Stimulated activated CD4-positive, alpha-beta T cell treated with anti-CD3 and anti-CD28 coated beads, TNF-alpha, amount 100 ng/mL, for 1 hour (primary cell): ENCODE measurements around the gene BNIP5.

Experiments
- DNase-seq, 3 donors: peaks; one replicate each; pipeline ENCODE4 v3.0.0-alpha.2; 2020; ENCODE audit warnings: low read depth in 3 of 3, low spot score in 1 of 3

Gene BNIP5

DNA sequence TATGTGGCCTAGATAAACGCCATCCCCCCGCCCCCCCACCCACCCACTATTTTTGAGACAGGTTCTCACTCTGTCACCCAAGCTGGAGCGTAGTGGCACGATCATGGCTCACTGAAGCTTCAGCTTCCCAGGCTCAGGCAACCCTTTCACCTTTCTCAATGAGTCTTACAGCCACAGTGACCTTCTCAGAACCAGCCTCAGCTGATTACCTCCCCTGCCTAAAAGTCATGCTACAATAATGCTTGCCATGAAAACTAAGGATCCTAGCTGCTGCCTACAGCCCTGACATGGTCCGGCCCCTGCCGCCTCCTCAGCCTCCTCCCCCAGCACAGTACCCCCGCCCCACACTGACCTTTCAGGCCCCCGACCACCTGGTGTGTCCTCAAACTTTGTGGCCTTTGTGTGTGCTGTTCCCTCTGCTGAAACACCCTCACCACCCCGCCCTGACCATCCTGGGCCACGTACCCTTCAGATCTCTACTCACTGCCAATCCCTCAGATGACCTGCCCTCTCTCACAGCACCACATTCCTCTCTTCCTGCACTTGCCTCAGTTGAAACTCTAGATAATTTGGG, 35.5 kb downstream of the BNIP5 start:
- DNase-seq = no peak

DNA sequence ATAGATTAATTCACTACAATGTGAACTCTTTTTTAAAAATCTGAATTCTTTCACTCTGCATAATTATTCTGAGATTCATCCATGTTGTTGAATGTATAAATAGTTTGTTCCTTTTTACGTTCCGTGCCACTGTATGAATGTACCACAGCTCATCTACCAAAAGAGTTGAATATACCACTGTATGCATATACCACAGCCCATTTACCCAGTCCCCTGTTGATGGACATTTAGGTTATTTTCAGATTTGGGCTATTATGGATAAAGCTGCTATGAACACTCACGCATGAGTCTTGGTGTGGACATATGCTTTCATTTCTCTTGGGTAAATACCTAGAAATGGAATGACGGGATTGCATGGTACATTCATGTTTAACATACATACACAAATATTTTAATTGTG, 38.7 kb downstream of the BNIP5 start:
- DNase-seq = no peak

DNA sequence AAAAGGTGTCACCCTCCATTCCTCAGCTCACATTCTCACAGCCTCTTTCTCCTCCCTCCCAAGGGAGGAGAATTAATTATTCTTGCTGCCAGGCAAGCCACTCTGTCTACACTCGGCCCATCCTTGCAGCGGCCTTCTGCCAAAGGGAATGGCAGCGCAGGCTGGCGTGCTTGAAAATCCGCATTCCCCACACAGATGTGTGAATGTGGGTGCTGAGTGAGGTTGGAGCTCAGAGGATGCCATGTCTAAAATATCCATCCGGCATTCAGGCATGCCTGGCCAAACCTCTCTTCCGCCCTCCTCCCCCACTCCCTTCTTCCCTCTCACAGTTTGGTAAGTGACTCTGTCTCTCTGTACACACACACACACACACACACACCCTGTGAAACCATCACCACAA, 39.2 kb downstream of the BNIP5 start:
- DNase-seq = no peak

DNA sequence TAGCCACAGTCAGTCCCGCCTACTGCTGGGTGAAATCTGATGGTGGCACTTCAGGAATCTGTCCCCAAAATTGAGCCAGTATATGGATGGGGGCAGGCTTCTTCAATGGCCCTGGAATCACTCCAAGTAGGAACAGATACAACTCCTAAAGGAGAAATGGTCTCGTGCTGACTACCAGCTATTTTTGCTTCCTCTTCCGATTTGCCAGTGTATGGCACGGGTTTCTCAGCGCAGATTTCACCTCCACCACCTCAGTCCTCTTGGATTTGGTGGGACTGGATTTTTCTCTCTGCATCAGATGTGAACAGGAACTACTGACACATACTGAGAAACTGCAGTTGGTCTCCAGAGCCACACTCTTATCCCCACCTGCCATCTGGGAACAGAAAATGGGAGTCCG, 39.6 kb downstream of the BNIP5 start:
- no peak for DNase-seq

DNA sequence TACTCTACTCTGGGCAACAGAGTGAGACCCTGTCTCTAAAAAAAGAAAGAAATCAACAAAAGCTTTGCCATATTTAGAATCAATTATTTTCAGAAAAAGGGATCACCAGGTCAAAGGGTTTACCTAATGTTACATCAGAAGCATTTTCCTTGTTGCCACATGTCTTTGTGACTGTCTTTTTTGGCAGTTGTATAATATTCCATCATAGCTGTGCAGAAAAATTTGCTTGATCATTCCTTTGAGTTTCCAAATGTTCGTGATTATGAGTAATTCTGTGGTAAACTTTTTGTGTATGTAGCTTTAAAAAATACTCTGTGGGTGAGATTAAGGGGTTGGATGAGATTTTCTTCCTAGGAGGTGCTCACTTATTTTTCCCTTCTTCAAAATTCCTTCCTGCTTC, 40.4 kb downstream of the BNIP5 start:
- no peak for DNase-seq

DNA sequence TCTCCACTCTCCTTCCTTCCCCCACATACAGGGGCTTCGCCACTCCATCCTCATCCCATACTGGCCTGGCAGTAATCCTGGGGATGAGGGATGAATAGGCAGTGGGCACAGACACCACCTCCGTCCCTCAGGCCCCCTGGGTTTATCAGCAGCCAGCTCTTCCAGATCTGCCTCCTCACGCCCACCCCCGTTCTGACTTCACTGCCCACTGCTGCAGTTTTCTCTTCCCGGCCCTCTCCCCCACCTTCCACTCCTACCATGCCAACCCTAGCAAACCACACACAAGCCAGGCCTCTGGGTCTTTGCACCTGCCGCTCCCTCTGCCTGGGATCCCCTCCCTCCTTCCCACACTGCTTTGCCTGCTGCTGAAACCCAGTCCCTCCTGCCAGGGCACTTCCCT, 44.5 kb downstream of the BNIP5 start:
- DNase-seq = no peak

DNA sequence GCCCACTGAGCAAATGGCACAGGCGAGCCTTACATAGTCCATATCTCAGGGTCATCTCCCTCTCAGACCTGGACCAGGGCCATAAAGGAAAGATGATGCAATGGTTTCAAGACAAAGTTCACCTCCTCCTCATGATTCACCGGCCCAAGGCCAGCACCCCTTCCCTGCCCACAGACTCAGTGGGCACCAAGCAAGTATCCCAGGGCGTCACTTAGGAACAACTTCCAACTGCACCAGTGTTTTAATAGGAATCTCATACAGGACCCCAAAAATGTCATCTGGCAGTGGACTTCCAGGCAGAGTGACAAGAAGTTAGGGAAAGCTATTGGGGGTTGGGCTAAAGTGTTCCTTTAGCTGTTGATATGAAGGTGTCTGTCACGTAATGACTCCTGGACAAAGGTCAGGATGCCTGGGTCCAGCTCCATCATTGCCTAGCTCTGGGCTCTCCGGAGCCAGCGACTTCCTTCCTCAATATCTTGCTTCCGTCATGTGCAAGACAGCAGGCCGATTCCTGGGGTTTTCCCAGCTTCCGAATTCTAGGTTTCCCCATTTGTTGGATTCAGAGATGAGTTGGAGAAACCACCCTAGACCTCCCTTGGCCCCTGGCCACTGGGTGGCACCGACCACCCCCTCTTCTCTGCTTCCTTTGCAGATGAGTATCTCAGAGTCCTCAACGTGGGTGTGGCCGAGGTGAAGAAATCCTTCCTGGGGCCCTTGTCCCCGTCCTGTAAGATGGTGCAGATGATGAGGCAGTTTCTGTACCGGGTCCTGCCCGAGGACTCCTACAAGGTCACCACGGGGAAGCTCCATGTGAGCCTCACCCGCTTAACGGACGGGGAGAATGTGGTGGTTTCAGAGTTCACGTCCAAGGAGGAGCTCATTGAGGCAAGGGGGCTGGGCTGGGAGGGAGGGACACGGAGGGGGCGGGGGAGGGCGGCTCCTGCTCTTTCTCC, 45.7 kb downstream of the BNIP5 start:
- no peak for DNase-seq

DNA sequence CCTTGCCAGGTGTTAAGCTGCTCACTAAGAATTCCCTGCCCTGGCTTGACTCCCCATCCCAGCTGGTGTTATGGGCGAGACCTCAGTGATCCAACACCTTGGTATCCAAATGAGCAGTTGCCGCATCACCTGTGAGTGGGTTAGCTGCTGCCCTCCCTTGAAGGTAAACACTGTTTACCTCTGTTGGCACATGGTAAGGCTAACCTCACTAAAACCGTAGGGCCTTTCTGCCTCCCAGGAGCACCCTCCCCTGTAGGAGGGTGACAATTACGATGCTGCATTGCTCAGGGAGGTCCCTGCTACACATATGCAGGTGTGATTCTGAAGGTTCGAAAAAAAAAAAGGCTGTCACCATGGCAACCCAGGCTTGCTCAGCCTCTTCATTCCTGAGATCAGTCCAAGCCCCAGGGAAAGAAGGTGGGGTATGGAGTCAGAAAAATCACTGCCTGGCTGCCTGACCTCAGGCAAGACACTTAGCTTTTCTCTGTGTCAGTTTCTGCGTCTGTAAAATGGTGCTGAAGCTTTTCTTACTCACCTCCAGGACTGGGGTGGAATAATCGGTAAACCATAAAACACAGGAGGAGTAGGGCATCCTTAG, 47.3 kb downstream of the BNIP5 start:
- no peak for DNase-seq

DNA sequence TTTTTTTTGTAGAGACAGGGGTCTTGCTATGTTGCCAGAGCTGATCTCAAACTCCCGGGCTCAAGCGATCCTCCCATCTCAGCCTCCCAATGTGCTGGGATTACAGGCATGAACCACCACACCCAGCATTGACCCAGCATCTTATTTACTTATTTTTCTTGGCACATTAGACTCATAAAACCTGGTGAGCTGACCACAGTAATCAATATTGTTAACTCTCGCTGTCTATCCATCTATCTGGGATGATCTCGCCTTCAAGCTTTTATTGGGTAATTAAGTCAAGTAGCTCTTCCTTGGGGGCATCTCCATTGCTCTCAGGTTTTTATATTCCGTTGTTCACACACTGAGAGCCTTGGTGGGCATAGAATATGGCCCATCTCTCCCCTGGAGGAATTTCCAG, 49.8 kb downstream of the BNIP5 start:
- no peak for DNase-seq

DNA sequence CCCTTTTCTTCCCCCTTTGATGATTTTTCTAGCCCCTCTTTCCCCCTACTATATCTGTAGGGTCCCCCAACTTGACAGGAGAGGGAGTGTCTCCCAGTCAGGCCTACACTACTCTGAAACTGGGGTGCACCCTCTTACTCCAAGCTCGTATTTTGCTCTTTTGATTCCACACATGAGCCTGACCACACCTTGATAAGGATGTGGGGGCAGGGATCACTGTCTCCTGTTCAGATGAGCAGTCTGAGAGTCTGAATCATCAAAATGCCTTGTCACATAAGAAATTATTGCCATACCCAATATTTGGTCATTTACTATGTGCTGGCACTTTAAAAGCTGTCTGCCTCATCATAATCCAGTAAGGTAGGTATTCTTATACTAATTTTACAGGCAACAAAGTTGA, 50.9 kb downstream of the BNIP5 start:
- DNase-seq = no peak

DNA sequence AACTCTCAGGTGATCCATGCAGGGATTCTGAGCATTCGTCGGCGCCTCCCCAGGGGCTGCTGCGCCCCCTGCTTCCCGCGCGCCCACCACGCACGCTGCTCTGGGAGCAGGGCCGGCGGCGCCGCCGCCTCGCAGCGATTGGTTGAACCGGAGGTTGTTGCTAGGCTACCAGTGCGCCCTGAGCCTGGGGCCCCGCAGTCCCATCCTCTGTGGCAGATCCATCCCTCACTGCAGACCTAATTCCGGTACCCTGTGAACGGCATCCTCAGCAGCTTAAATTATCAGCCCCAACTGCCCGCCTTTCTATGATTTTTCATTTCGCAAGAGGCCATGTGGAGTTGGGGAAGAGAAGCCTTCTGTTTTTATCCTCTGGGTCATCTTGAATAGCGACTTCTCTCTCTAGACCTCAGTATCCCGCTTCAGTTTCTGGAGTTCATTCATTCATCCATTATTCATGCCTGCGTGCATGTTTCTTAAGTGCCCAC, 51.5 kb downstream of the BNIP5 start:
- no peak for DNase-seq

DNA sequence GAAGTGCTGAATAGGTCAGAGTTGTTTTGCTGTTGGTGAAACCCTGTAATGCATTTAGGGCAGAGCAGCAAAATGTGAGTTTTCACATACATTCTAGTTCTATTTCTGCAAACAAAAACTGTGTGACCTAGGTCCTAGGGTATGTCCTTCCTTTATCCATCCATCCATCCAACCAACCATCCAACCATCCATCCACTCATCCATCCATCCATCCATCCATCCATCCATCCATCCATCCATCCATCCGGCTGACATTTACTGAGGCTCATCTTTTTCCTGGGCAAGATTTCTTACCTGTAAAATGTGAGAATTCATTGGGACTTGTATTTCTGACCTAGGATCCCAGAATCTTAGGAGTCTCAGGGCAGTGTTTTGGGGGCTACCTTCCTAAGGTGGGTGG, 52.3 kb downstream of the BNIP5 start:
- no peak for DNase-seq

DNA sequence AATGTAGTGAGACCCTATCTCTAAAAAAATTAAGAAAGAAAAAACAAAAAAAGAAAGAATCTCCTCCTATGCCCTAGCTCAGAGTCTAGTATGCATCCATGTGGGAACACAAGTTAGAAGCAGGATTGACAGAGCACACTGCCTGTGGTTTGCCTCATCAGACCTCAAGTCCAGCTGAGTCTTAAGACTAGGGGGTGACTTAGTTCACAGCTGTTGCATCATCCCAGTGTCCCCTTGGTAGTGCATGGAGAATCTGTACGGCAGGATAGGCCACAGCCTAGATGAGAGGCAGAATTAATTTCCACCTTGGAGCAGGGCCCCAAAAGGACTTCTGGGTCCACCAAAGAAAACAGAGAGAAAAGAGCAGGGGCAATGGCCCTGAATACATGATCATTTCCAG, 53.1 kb downstream of the BNIP5 start:
- no peak for DNase-seq

DNA sequence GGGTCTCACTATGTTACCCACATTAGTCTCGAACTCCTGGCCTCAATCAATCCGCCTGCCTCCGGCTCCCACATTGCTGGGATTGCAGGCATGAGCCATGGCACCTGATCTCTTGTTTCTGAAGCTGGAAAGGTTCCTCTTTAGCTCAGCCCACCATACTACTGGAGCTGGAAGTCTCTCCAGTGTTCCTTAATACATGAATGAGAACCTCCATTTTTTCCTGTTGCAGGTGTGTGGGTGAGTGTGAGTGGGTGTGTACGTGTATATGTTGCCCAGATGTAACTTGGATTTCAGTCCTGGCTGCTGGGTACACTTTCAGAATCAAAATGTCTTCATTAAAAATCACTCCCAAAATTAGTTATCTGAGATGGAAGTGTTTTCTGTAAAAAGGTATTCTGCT, 55.7 kb downstream of the BNIP5 start:
- no peak for DNase-seq

DNA sequence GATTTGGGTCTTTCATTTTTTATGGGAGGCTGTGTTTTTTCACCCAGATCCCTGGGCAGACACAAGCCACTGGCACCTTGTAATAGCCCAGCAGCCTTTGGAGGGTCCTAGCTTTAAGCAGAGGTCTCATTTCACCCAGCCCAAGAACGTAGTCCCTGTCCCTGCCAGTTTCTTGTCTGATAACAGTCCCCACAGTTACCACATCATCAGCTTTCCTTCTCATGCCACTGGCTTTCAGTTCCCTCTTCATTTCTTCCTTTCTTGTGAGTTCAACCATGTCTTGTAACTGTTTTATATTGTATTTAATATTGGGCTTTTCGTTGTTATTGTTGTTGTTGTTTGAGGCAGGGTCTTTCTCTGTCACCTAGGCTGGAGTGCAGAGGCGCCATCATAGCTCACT, 56.2 kb downstream of the BNIP5 start:
- DNase-seq = no peak

DNA sequence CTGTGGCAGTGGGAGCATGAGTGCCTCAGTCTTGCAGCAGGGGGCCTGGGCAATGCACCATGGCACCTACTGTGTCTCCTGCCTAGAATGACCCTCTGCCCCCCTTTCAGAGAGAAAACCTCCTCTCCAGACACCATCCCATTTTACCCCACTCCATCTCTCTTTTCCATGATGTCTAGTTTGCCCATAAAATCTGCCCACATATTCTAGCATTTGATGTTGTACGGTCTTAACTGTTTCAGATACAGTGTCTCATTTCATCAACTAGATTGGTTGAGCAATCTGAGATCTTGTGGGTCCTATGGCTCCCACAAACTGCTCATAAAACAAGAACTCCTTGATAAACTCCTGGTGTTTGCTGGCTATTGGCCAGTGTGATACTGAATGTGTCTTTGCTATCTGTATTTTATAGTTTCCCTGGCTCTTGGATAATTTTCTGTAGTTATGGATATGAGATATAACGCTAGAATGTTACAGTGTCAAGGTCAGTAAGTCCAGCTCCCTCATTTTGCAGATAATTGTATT, 58.7 kb downstream of the BNIP5 start:
- DNase-seq = no peak

DNA sequence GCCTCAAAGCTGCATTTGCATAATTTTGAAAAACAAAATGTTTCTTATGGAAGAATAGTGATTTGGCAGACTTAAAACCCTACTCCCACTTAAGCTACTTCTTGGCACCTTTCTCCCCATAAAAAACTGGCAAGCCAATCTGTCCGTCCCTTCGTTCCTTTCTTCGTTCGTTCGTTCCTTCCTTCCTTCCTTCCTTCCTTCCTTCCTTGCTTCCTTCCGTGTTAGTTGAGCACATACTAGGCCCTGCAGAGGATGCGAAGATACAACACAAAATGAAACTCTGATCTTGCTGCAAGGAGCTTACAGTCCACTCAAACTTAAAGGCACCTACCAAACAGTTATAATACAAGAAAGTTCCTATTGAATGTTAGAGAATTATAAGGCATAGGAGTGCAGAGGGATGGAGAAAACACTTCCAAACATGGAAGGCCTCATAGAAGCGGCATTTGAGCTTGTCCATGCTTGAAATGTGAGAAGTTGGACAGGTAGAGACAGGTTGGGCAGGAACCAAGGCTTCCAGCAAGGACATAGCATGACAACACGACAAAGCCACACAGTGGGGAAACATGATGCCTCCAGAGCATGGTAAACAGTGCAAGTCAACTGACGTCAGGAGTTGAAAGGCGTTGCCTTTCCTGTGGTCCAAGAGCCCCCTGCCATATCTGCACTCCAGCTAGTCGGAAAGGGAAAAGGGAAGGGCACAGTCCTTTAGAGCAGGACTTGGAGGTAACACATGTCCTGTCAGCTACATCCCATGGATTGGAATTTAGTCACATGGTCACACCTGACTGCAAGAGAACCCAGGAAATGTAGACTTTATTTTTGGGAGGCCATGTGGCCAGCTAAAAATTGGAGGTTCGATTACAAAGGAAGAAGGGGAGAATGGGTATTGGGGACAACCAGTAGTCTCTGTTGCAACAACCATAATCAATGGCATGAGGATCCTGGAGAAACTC, 59.8 kb downstream of the BNIP5 start:
- no peak for DNase-seq

DNA sequence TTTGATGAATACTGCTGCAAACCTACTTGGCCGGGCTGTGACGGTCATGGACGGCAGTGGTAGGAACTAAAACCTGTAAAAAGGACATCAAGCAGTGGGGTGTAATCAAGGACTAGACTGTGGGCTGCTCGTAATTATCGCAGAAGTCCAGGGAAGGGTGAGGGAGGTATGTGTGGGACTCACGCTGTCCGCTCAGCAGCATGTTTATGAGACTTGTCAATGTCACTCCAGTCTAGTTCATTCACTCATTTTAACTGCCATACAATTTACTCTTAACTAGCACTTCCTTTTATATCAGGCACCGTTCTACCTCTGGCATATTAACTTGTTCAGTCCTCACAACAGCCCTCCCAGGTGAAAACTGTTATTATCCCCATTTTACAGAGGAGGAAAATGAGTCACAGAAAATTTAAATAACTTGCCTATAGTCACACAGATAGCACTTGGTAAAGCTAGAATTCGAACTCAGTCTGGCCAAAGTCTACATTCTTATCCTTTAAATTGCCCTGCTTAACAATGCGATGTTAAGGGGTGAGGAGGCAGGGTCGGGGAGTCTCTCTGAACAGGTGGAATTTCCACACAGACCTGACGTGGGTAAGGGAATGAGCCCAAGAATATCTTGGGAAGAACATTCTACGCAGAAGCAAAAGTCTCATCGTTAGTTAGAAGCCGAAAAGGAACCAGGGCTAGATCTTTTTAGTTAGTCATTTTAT, 62.7 kb downstream of the BNIP5 start:
- DNase-seq = no peak

DNA sequence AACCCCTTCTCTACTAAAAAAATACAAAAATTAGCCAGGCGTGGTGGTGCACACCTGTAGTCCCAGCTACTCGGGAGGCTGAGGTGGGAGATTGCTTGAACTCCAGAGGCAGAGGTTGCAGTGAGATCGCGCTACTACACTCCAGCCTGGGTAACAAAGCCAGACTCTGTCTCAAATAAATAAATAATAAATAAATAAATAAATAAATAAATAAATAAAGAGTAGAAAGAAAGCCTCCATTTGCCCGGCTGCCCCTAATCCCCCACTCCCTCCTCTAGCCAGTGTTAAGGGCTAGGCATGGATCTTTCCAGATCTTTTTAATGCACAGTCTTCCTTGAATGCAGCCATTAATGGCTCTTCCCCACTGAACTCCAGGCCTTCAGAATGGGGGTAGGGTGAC, 63.6 kb downstream of the BNIP5 start:
- DNase-seq = no peak

DNA sequence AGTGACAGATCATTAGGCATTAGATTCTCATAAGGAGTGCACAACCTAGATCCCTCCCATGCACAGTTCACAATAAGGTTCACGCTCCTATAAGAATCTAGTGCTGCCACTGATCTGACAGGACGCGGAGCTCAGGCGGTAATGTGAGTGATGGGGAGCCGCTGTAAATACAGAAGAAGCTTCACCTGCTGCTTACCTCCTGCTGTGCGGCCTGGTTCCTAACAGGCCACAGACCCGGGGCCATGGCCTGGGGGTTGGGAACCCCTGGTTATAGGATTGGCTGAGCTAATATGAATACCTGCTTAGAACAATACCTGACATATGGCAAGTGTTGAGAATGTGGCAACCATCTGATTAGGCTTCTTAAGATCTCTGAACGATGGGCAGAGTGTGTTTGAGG, 64.5 kb downstream of the BNIP5 start:
- DNase-seq = no peak
